Nephron progenitor cell (in vitro differentiated cells): Measurements from ENCODE around the gene GFRA1.
A peak's percentile ranks its signal among the peaks of the same experiment; 100 is the strongest.

ENCODE experiments used
- DNase-seq: peaks from one replicate; pipeline ENCODE4 v3.0.0; 2021
- H3K27ac Mint-ChIP-seq: 2 replicates; pipeline ENCODE4 v1.8.0; 2021; ENCODE audit warnings: mild to moderate bottlenecking, moderate library complexity, mixed read lengths
- H3K27me3 Mint-ChIP-seq: 2 replicates; pipeline ENCODE4 v1.8.0; 2021; ENCODE audit warnings: mild to moderate bottlenecking, low read depth, mixed read lengths; ENCODE audit not compliant: poor library complexity
- H3K36me3 Mint-ChIP-seq: 2 replicates; pipeline ENCODE4 v1.8.0; 2021; ENCODE audit warnings: low read depth, mixed read lengths
- H3K4me1 Mint-ChIP-seq: 2 replicates; pipeline ENCODE4 v1.8.0; 2021; ENCODE audit warnings: mixed read lengths
- H3K4me3 Mint-ChIP-seq: 2 replicates; pipeline ENCODE4 v1.8.0; 2021; ENCODE audit warnings: mild to moderate bottlenecking, moderate library complexity, mixed read lengths
- H3K9me3 Mint-ChIP-seq: 2 replicates; pipeline ENCODE4 v1.8.0; 2021; ENCODE audit warnings: mild to moderate bottlenecking, moderate library complexity, mixed read lengths
- TF ChIP-seq, protein P1 (sequence below): fragments of 200-600 bp; sonication (generic); IDR thresholded peaks from 2 replicates; pipeline ENCODE4 v1.5.0; 2021; ENCODE audit warnings: antibody characterized with exemption

The GFRA1 gene

DNA sequence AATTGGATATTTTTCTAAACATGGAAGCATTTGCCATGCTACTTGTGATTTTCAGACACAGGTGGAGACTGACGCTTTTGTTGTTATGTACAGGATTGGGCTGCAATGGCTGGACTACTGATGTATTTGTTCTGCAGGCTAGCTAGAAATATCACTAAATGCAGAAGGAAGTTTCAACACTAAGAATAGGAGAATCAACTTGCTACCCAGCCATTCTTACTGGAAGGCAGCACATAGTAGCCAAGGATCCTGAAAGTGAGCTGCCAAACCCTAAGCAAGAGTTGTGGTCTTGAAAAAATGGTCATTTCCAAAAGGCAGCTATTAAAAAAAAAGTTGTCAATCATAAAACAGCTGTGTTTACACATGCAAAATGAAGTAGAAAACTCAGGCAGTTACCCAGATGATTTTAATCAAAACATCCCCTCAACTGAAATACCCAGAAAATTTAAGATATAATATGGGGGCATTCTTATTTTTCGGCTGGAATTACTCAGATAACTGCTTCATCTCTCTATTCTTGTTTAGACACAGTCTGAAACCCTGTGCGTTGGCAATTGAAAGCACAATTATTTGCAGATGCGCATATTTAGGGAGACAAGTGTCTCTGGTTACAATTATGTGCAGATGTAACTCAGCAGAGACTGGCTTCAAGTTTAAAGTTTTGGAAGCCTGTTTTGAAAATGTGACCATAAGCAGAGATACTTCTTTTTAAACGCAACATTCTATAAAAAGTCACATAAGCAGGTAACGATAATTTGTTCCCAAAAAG is 31.2 kb downstream of the GFRA1 start:
- Mint-ChIP-seq H3K27ac (no peak overlapping the region), H3K27me3 (peaks cover 16% of the 10 kb centered on the region), H3K4me3 (no peak overlapping the region), H3K36me3 (no peaks in the 10 kb centered on the region), H3K9me3 (no peaks in the 10 kb centered on the region), H3K4me1 (peaks cover 10% of the 10 kb centered on the region)
- TF ChIP-seq, protein P1, sequence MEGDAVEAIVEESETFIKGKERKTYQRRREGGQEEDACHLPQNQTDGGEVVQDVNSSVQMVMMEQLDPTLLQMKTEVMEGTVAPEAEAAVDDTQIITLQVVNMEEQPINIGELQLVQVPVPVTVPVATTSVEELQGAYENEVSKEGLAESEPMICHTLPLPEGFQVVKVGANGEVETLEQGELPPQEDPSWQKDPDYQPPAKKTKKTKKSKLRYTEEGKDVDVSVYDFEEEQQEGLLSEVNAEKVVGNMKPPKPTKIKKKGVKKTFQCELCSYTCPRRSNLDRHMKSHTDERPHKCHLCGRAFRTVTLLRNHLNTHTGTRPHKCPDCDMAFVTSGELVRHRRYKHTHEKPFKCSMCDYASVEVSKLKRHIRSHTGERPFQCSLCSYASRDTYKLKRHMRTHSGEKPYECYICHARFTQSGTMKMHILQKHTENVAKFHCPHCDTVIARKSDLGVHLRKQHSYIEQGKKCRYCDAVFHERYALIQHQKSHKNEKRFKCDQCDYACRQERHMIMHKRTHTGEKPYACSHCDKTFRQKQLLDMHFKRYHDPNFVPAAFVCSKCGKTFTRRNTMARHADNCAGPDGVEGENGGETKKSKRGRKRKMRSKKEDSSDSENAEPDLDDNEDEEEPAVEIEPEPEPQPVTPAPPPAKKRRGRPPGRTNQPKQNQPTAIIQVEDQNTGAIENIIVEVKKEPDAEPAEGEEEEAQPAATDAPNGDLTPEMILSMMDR: no peak
- DNase-seq: no peak

- Mint-ChIP-seq H3K27ac (no peak overlapping the region), H3K4me1 (peaks cover 10% of the 10 kb centered on the region), H3K27me3 (peaks cover 15% of the 10 kb centered on the region), H3K4me3 (no peak overlapping the region), H3K9me3 (no peaks in the 10 kb centered on the region), H3K36me3 (no peaks in the 10 kb centered on the region)
- DNase-seq: no peak
- TF ChIP-seq, protein P1: no peak
These were observed 31.9 kb downstream of the GFRA1 start for GRCh38 chr10:116241085-116241484.

DNA sequence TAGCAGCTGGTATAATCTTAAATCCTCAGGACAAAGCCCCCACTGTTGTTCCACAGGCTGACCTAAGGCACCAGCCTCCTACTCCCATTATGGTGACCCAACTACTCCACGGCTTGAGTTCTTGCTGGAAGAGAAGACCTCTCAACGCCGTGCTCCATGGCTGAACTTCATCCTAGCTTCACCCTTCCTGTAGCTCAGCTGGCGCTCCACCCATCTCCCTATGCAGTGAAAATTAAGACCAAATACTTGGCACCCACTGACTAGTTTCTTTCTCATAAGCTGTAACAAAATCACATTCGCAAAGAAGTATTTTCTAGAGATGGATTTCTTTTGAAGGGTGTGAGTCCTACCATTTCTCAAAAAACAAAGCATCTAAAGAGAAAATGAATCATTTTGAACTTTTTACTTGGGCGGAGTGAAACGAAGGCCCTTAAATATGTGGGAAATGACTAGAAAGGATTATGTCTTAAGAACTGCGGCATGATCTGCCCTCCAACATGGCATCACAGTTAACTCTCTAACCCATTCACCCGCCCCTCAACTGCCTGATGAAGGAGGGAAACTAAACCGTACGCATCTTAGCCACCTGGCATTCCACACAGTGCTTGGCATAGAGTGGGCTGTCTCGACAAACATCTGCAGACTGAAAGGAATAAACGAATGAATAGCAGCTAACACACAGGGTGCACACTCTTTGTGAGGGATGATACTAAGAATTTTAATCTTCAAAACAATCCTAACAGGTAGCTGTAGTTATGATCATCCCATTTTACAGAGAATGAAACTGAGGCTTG is 32.7 kb downstream of the GFRA1 start:
- Mint-ChIP-seq H3K4me1 (peaks cover 10% of the 10 kb centered on the region), H3K36me3 (no peaks in the 10 kb centered on the region), H3K4me3 (no peak overlapping the region), H3K27me3 (peaks cover 12% of the 10 kb centered on the region), H3K27ac (no peak overlapping the region), H3K9me3 (no peaks in the 10 kb centered on the region)
- no peak for DNase-seq
- TF ChIP-seq, protein P1: no peak

- Mint-ChIP-seq H3K4me1 (peaks cover 10% of the 10 kb centered on the region), H3K4me3 (no peak overlapping the region), H3K27ac (no peak overlapping the region), H3K27me3 (peaks cover 15% of the 10 kb centered on the region), H3K9me3 (no peaks in the 10 kb centered on the region), H3K36me3 (no peaks in the 10 kb centered on the region)
- TF ChIP-seq, protein P1: no peak
- no peak for DNase-seq
These were observed 33.8 kb downstream of the GFRA1 start for GRCh38 chr10:116239229-116239628.

- Mint-ChIP-seq H3K27me3 (peaks cover 15% of the 10 kb centered on the region), H3K4me1 (peaks cover 10% of the 10 kb centered on the region), H3K9me3 (no peaks in the 10 kb centered on the region), H3K4me3 (no peak overlapping the region), H3K36me3 (no peaks in the 10 kb centered on the region), H3K27ac (peak overlapping the region; percentile 66)
- no peak for DNase-seq
- TF ChIP-seq, protein P1: no peak
These were observed 35.0 kb downstream of the GFRA1 start for GRCh38 chr10:116237970-116238369.
